Parathyroid adenoma (tissue), 2 donors: Measurements from ENCODE around the gene KHDRBS1.

Experiments
- H2AFZ ChIP-seq: fragments of 300-600 bp; sonication (generic); one replicate; pipeline ENCODE4 v1.7.0; 2017; ENCODE audit warnings: antibody characterized with exemption, mild to moderate bottlenecking
- H3K27ac ChIP-seq: fragments of 300-600 bp; sonication (generic); one replicate; pipeline ENCODE4 v1.7.0; 2017
- H3K27me3 ChIP-seq: fragments of 300-600 bp; sonication (generic); one replicate; pipeline ENCODE4 v1.7.0; 2017; ENCODE audit warnings: low read length; ENCODE audit not compliant: control insufficient read depth, insufficient read depth
- H3K36me3 ChIP-seq: fragments of 300-600 bp; sonication (generic); one replicate; pipeline ENCODE4 v1.7.0; 2017; ENCODE audit warnings: low read length; ENCODE audit not compliant: control insufficient read depth, insufficient read depth
- H3K4me1 ChIP-seq: fragments of 300-600 bp; sonication (generic); one replicate; pipeline ENCODE4 v1.7.0; 2017; ENCODE audit warnings: control low read depth
- H3K4me2 ChIP-seq: fragments of 300-600 bp; sonication (generic); one replicate; pipeline ENCODE4 v1.7.0; 2017; ENCODE audit warnings: low read length
- H3K4me3 ChIP-seq: fragments of 300-600 bp; sonication (generic); one replicate; pipeline ENCODE4 v1.7.0; 2017; ENCODE audit warnings: low read depth, low read length
- H3K79me2 ChIP-seq: fragments of 300-600 bp; sonication (generic); one replicate; pipeline ENCODE4 v1.7.0; 2017; ENCODE audit warnings: control low read depth
- H3K9ac ChIP-seq: fragments of 300-600 bp; sonication (generic); one replicate; pipeline ENCODE4 v1.7.0; 2017; ENCODE audit warnings: mild to moderate bottlenecking
- H3K9me3 ChIP-seq: fragments of 300-600 bp; sonication (generic); one replicate; pipeline ENCODE4 v1.7.0; 2017; ENCODE audit warnings: low read length; ENCODE audit not compliant: control insufficient read depth
- TF ChIP-seq, protein P1 (sequence below): fragments of 300-600 bp; sonication (generic); IDR thresholded peaks from one replicate; pipeline ENCODE4 v1.7.0; 2017; ENCODE audit warnings: antibody characterized with exemption, mild to moderate bottlenecking
- donor health status: primary hyperparathyroidism.

KHDRBS1 gene

DNA sequence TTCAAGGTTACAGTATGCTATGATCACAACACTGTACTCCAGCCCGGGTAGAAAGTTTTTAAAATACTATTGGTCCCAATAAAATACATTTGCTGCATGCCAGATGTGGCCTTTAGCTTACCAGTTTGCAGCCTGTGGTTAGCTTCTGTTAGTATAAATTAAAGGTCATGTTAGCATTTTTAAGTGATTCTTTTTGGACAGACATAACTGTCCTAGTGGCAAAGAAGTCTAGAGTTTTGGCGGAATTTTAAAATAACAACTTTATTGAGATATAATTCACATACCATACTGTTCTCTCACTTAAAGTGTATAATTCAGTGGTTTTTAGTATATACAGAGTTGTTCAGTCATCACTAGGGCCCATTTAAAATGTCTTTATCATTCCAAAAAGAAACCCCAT, 34.8 kb downstream of the KHDRBS1 start:
- no peaks in the 10 kb centered on the region for H3K4me1 ChIP-seq
- TF ChIP-seq, protein P1, sequence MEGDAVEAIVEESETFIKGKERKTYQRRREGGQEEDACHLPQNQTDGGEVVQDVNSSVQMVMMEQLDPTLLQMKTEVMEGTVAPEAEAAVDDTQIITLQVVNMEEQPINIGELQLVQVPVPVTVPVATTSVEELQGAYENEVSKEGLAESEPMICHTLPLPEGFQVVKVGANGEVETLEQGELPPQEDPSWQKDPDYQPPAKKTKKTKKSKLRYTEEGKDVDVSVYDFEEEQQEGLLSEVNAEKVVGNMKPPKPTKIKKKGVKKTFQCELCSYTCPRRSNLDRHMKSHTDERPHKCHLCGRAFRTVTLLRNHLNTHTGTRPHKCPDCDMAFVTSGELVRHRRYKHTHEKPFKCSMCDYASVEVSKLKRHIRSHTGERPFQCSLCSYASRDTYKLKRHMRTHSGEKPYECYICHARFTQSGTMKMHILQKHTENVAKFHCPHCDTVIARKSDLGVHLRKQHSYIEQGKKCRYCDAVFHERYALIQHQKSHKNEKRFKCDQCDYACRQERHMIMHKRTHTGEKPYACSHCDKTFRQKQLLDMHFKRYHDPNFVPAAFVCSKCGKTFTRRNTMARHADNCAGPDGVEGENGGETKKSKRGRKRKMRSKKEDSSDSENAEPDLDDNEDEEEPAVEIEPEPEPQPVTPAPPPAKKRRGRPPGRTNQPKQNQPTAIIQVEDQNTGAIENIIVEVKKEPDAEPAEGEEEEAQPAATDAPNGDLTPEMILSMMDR: no peak
- H3K27me3 ChIP-seq: no peaks in the 10 kb centered on the region
- no peak overlapping the region for H3K4me2 ChIP-seq
- no peaks in the 10 kb centered on the region for H3K79me2 ChIP-seq
- no peak overlapping the region for H2AFZ ChIP-seq
- no peaks in the 10 kb centered on the region for H3K36me3 ChIP-seq
- no peak overlapping the region for H3K9ac ChIP-seq
- H3K9me3 ChIP-seq: no peaks in the 10 kb centered on the region
- H3K4me3 ChIP-seq: no peak overlapping the region
- no peak overlapping the region for H3K27ac ChIP-seq

DNA sequence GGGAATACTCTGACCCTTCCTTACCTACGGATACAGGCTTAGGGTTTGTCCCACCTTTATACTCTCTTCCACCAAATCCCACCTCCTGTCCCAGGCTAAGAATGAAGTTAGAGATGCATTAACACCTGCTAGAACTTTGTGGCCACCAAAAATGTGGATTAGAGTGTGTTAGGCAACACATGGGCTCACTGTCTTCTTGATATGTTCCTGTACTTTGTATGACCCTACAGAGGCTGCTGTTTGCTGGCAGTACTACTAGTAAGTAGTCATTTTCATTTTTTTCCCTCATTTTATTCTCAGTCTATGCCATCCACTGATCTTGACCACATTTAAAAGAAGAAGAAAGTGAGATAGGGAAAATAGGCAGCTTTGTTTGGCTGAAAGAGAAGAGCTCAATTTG, 38.0 kb downstream of the KHDRBS1 start:
- Histone ChIP-seq H3K9me3 (no peaks in the 10 kb centered on the region), H3K4me3 (no peak overlapping the region), H3K27me3 (no peaks in the 10 kb centered on the region), H3K79me2 (no peaks in the 10 kb centered on the region), H3K9ac (no peak overlapping the region), H2AFZ (no peak overlapping the region), H3K4me1 (no peaks in the 10 kb centered on the region), H3K4me2 (no peak overlapping the region), H3K27ac (no peak overlapping the region), H3K36me3 (no peaks in the 10 kb centered on the region)
- TF ChIP-seq, protein P1: no peak

DNA sequence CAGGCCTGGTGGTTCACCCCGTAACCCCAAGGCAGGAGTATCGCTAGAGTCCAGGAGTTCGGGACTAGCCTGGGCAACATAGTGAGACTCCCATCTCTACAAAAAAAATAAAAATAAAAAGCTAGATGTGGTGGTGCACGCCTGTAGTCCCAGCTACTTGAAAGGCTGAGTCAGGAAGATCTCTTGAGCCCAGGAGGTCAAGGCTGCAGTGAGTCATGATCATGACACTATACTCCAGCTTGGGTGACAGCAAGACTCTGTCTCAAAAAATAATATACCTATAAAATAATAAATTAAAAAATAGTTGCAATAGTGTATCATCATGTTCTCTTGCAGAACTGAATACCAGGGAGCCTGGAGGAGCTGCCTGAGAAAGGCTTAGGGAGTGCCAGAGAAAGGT, 39.2 kb downstream of the KHDRBS1 start:
- Histone ChIP-seq H2AFZ (no peak overlapping the region), H3K9ac (no peak overlapping the region), H3K27me3 (no peaks in the 10 kb centered on the region), H3K4me3 (no peak overlapping the region), H3K79me2 (no peaks in the 10 kb centered on the region), H3K9me3 (no peaks in the 10 kb centered on the region), H3K36me3 (no peaks in the 10 kb centered on the region), H3K27ac (no peak overlapping the region), H3K4me2 (no peak overlapping the region), H3K4me1 (no peaks in the 10 kb centered on the region)
- TF ChIP-seq, protein P1: no peak

DNA sequence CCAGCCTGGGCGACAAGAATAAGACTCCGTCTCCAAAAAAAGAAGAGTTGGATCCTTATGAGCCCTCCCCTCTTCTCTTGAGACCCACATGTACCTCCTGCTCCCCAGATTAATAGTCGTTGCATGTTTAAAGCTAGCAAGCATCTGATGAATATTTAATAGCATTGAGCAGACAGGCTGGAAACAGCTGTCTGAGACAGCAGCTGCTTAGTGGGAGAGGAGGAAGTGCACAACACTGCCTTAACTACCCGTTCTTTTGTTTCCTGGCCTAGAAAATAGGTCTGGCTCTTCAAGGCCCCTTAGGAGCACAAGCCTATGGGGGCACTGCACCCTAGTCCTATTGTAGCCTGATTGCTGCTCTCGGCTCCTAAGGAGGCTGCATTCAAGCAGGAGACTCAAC, 41.7 kb downstream of the KHDRBS1 start:
- Histone ChIP-seq H3K4me2 (no peak overlapping the region), H3K9ac (no peak overlapping the region), H3K9me3 (no peaks in the 10 kb centered on the region), H3K27me3 (no peaks in the 10 kb centered on the region), H3K79me2 (no peaks in the 10 kb centered on the region), H3K4me1 (no peaks in the 10 kb centered on the region), H2AFZ (no peak overlapping the region), H3K36me3 (no peaks in the 10 kb centered on the region), H3K27ac (no peak overlapping the region), H3K4me3 (no peak overlapping the region)
- TF ChIP-seq, protein P1: no peak

DNA sequence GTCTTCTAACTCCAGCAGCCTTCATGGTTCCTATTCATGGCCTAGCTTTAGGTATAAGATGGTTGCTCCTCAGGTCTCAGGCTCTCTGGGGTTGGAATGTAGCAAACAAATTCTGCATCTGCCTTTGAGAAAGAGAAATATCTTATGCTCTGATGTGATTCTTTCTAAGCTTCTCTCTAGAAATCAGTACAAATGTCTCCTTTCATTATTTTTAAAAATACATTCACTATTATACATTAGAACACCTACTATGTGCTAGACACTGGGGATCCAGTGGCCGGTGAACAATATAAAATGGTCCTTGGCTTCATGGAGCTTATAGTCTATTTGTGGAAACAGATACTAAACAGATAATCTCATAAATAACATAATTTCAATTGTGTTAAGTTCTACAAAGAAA, 42.9 kb downstream of the KHDRBS1 start:
- Histone ChIP-seq H3K9ac (no peak overlapping the region), H3K27me3 (no peaks in the 10 kb centered on the region), H3K27ac (no peak overlapping the region), H3K4me2 (no peak overlapping the region), H2AFZ (no peak overlapping the region), H3K4me1 (no peaks in the 10 kb centered on the region), H3K36me3 (no peaks in the 10 kb centered on the region), H3K4me3 (no peak overlapping the region), H3K79me2 (no peaks in the 10 kb centered on the region), H3K9me3 (no peaks in the 10 kb centered on the region)
- TF ChIP-seq, protein P1: no peak
